Cardiac septum (tissue), 1 donor: ENCODE measurements around the gene RPRD1A. TPM values are rescaled to one million over a fixed set of nuclear protein-coding genes. Genes with fewer than 3 reads are reported as not detected.

Experiments used
- DNase-seq: peaks from one replicate; pipeline ENCODE4 v3.0.0-alpha.2; 2020; ENCODE audit warnings: low spot score
- intact Hi-C: fragments of 100-400 bp; cut with DNase I; formaldehyde crosslinking; loops from one replicate; pipeline ENCODE4 v1.14.0; 2022
- total RNA-seq: library from RNA; stranded (reverse); fragmentation: NEBNext Ultra II Directional; extraction: Animal tissue kit (Norgen Biotek cat#: 25700); gene quantifications from one replicate; pipeline ENCODE4 v1.2.1, GENCODE V29; 2021
- donor health status: DM: no; HTN: no; CAD: no.

RPRD1A gene
- total RNA-seq, 1 donor from 2014 or later: 50.7 TPM

GRCh38 chr18:35941299-35941698 lies 126.1 kb downstream of the RPRD1A start:
- intact Hi-C loops: no loop called here
- no peak for DNase-seq

Other genes with a start within 250 kb of the RPRD1A start
- 15.6 TPM for gene SLC39A6, start 61.8 kb upstream of the RPRD1A start, total RNA-seq
- gene ELP2, start 62.3 kb upstream of the RPRD1A start, total RNA-seq: 50.4 TPM
- 0.38 TPM for gene MOCOS, start 119.9 kb upstream of the RPRD1A start, total RNA-seq
- 311 TPM for gene FHOD3, start 230.2 kb upstream of the RPRD1A start, total RNA-seq